ENCODE data around the gene ZKSCAN2.

ZKSCAN2 gene

DNA sequence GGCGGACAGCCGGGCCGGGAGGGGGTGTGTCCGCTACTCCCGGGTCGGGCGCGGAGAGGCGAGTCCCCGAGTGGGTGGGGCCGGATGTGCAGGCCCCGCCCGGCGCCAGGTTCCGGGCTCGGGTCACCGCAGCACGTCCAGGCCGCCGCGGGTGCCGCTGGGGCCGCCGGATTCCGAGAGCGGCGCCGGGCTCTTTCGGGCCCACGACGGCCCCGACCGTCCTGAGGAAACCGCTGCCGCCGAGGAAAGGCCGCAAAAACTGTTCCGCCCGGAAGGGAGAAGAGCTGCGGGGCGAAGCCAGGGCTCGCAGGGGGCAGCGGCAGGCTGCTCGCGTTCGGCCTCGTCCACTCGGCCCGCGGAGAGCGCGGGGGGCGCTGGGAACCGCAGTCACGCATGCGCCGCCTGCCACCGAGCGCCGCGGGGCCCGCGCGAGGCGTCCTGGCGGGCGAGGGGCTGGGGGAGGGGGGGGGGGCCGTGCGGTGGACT, at the start of gene ZKSCAN2:
TSS of gene ZKSCAN2 (minus strand) at position 376 of the 486 bp plus-strand sequence. CDS start 718 bp downstream, outside the sequence.
- peak; percentile 84 for DNase-seq

DNA sequence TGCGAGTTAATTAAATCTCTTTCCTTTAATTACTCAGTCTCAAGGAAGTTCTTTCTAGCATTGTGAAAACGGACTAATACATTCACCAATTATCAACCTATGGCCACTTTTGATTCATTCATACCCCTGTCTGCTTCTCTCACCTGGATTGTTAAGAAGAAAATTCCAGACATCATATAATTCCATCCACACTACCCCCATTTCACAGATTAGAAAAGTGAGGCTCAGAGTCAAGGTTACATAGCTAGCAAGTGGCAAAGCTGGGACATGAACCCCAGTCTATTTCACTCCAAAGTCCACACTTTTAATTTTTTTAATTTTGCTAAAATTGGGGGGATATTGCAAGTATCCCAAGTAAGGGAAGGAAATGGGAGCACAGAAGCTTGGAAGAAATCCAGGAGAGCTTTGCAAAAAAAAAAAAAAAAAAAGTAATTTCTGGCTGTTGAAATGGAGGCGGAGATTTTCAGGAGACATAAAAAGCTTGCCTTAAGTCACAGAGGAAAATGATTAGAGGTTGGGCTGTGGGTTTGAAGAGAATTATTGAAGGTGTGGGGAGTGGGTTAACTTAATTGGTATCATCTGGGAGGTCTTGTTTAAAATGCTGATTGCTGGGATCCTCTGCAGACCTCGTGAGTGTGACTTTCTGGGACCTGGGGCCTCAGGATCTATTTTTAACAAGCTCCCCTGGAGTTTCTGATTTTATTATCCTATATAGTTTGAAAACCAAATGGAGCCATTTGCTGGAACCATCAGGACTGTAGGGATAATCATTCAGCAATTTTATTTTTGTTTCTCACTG, 42.3 kb upstream of the ZKSCAN2 start:
- no peak for DNase-seq

- no peak for DNase-seq
Measured at GRCh38 chr16:25298165-25298872, 40.7 kb upstream of the ZKSCAN2 start.

DNA sequence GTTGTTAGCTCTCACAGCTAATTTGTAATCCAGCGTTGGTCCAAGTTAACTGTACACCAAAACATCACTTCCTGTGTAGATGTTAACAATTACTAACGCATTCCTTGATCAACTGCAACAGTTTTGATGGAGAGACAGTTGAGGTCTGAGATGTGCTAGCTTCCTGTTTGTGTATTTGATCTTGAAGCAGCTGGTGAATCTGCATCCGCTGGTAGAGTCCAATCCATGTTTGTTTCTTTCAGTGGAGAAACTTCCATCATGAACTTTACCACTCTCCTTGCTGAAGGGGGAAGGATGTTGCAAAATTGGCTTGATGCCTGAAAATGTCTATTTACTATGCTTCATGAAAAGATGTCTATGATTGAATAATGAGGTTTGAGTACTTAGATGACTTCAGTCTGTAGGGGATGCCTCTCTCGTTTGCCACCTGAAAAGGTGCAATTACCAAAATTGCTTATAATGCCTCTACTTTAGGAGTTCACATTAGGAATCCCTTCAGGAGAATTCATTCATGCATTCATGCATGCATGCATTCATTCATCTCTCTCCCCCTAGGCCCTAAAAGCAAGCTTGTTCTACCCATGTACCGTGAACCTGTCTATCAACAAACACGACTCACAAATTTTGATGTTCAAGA, 39.6 kb upstream of the ZKSCAN2 start:
- no peak for DNase-seq

- no peak for DNase-seq
Measured at GRCh38 chr16:25291580-25291979, 33.9 kb upstream of the ZKSCAN2 start.

DNA sequence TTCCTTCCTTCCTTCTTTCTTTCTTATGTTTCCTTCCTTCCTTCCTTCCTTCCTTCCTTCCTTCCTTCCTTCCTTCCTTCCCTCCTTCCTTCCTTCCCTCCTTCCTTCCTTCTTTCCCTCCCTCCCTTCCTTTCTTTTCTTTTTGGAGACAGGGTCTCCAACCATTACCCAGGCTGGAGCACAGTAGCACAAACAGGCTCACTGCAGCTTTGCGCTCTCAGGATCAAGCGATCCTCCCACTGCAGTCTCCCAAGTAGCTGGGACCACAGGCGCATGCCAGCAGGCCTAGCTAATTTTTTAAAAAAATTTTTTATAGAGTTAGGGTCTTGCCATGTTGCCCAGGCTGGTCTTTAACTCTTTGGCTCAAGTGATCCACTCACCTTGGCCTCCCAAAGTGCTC, 31.8 kb upstream of the ZKSCAN2 start:
- no peak for DNase-seq

DNA sequence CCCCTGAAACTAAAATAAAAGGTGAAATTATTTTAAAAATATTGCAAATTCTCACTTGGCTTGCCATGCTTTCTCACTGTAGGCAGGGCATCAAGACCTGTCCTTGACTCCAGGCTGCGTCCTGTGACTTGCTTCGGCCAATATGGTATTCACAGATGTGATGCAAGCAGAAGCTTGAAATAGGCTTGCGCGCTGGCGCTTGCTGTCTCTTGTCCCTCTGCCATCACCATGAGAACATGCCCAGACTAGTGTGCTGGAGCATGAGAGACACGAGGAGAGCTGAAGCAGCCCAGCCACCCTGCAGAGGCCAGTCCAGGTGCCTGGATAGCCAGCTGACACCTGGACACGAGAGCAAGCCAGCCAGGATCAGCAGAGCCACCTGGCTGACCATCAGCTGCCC, 21.8 kb upstream of the ZKSCAN2 start:
- peak; percentile 20 for DNase-seq

- no peak for DNase-seq
Measured at GRCh38 chr16:25271421-25271820, 13.8 kb upstream of the ZKSCAN2 start.

DNA sequence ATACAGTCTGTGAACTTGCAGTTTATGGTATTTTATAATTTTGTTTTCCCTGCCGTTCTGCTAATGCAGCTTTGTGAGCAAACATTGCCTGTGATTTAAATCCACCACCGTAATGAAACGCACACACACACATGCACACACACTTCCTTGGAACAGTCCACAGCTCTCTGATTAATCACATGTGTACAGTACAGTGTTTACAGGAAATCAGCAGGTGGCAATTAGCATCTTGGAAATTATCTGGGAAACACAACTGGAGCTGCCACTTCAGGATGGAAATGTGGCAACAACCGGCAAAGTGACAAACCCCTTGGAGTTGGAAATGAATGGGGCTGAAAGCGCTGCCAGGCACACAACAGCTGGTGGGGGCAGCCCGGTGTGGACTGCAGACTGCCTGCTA, 12.9 kb upstream of the ZKSCAN2 start:
- DNase-seq = no peak

GRCh38 chr16:25269879-25270278, 12.2 kb upstream of the ZKSCAN2 start:
- no peak for DNase-seq

GRCh38 chr16:25265968-25266367, 8.3 kb upstream of the ZKSCAN2 start:
- no peak for DNase-seq

DNA sequence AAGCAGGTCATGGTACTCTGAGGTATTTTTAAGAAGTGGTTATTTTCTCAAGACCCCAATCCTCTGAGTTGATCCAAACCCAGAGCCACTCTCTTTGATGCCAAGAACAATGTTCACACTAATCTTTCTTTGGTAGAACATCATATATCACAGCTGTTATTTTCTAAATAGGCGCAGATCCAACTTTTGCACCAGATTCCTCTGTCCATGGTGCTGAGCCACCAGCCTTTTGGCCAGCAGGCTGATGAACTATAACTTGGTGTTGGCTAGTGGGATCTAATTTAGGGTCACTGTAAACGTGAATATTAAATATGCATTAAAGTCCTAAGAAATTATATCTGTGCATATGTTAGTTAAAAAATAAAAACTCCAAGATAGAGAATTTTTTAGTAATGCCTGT, 7.0 kb upstream of the ZKSCAN2 start:
- DNase-seq = no peak

DNA sequence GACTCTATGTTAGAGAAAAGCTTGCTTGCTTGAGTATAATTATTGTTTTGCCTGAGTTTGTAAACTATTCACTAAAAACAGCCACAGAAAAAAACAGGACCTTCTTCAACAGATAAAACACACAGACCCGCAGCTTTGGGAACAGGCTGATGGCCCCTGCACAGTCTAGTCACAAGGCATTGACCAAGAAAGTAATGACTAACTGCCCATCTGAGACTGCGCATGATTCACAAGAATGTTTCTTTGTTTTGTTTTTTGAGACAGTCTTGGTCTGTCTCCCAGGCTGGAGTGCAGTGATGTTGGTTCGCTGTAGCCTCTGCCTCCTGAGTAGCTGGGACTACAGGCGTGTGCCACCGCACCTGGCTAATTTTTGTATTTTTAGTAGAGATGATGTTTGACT, 2.8 kb upstream of the ZKSCAN2 start:
- DNase-seq = no peak

- DNase-seq = no peak
Measured at GRCh38 chr16:25258861-25259179, 1.2 kb upstream of the ZKSCAN2 start.

GRCh38 chr16:25257956-25258860, 563 bp upstream of the ZKSCAN2 start:
- peak; percentile 97 for DNase-seq

DNA sequence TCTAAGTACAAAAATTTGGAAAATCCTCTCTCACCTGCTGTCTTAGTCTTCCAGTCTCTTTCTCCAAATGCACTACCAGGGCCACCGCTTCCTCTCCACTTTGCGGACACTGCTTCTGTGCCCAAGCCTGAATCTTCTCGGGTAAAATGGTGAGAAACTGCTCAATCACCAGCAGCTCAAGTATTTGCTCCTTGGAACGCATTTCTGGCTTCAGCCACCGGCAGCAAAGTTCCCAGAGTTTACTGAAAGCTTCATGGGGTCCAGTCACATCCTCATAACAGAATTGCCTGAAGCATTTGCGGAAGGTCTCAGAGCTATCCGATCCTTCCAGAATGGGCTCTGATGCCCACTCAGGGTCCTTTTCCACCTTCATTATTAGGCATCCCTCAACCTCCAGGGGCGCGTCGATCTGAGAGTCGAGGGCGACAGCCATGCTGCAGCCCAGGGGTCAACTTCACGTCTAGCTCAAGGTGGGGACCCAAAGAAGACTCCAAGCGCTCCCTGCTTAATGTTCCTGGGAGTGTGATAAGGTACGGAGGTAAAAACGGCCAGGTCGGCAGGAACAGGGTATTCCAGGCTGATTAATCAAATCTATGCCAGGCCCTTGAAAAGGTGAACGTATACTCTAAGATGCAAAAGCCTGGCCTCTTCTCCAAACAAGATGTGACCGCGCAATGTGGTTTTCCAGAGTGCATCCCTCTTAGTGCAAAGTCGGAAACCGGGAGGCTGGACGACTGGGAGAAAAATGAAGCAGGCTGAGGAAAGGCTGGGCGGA, 763 bp downstream of the ZKSCAN2 start:
- DNase-seq = peak; percentile 50

DNA sequence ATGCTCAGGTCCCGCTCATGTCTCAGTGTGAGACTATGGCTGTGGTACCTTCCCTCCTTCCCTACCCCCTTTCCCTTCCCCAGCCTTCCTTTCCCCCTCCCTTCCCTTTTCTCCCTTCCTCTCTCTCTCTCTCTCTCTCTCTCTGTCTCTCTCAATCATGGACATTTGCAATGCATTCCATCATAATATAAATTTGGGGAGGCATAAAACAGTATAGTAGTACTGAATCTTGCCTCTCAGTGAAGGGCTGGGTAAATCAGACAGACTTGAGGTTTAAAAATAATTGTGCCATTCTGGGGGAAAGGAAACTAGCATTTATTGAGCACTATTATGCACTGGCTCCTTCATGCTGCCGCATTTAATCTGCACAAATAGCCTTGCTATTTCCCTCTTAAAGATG, 4.3 kb downstream of the ZKSCAN2 start:
- no peak for DNase-seq

GRCh38 chr16:25250467-25250866, 7.2 kb downstream of the ZKSCAN2 start:
- no peak for DNase-seq

- no peak for DNase-seq
Measured at GRCh38 chr16:25235991-25236390, 21.7 kb downstream of the ZKSCAN2 start.

- no peak for DNase-seq
Measured at GRCh38 chr16:25228372-25228771, 29.3 kb downstream of the ZKSCAN2 start.

DNA sequence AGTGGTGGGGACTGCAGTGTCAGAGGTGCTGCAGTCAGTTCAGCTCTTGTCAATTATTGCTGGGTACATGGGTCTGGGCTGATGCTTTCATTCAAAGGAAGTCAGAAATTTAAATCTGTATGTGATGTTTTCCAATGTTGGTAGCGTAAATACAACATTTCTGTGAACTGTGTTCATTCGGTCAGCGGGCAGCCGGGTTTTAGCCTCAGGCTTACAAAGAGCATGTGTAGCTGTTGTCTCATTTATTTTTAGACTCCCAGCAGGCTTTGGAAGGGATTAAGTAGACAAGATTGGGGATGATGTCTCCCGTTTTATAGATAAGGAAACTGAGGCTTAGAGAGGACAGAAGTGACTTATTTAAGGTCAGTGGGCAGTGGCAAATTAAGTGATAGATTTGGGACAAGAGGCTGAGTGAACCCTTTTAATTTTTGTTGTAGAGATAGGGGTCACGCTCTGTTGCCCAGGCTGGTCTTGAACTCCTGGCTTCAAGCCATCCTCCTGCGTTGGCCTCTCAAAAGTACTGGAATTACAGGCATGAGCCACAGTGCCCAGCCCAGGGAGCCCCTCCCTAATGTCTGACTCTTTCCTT, 32.8 kb downstream of the ZKSCAN2 start:
- no peak for DNase-seq

DNA sequence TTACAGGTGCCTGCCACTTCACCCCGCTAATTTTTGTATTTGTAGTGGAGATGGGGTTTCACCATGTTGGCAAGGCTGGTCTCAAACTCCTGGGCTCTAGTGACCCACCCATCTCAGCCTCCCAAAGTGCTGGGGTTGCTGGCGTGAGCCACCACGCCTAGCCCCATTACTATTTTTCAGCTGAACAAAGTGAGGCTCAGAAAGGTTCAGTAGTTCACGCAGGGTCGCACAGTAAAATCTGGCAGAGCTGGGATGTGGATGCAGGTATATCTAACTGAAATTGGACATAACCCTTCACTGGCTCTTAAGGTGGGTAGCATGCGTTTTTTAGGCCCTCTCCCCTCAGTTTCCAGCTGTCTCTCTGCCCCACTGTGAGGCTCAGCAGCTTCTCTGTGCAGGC, 33.7 kb downstream of the ZKSCAN2 start:
- no peak for DNase-seq
